ENCODE data around the gene UBE3B. TPM values are rescaled to one million over a fixed set of nuclear protein-coding genes. Genes with fewer than 3 reads are reported as not detected.

The UBE3B gene
- total and polyA plus RNA-seq, 9 donors, result 19.4 to 28.0 (median 21.9) TPM

DNA sequence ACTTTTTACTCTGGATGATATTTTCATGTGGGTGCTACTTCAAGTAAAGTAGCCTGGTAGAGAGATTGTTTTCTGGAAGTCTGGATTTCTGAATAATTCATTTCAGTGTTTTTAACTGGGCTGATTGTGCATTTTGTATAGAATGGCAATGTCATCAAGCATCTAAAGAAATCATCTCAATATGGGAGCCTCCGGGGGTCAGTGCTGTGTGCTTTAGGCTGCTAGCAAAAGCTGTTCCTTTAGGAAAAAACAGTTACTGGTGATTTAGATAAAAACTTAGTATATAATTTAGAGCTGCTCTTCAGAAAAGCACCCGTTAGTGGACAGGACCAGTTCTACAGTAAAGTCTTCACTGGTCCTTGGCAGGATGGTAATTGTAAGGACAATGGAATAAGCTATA is 5.1 kb downstream of the UBE3B start:
- H3K9me3 ChIP-seq (replicated peaks; ENCODE audit: control insufficient read depth, low read depth, low read length), result no peaks in the 10 kb centered on the region
- H3K36me3 ChIP-seq (ENCODE audit: control insufficient read depth, insufficient read depth, low read length), result peaks cover 44% of the 10 kb centered on the region
- H3K4me3 ChIP-seq (ENCODE audit: low read length), result no peak overlapping the region
- no peaks in the 10 kb centered on the region for H3K27me3 ChIP-seq (ENCODE audit: control insufficient read depth, insufficient read depth, low read length)
- H3K27ac ChIP-seq (ENCODE audit: low read length), result no peak overlapping the region
- DNase-seq, result no peak
- peaks cover 8% of the 10 kb centered on the region for H3K4me1 ChIP-seq (ENCODE audit: control insufficient read depth, insufficient read depth, low read length)
- WGBS (ENCODE audit: insufficient coverage), result no CpG with 5 or more reads among the region's 2 CpGs

DNA sequence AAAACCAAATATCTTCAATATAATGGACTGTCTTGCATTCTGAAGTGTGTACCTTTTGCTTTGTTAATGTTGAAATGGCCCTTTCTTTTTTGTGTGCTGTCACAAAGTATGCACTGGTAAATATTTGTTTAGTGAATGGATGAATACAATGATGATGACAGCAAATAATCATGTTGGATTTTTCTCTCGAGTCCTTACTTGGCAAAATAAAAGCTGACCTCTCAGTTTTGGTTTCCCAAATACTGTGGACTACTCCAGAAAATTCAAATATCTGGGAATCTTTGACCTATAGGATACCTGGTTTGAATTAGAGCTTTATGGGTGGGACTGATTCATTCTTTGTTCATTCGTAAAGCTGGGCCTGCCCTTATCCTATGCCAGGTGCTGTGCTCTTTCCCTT is 5.5 kb downstream of the UBE3B start:
- Histone ChIP-seq H3K27me3 (ENCODE audit: control insufficient read depth, insufficient read depth, low read length) (no peaks in the 10 kb centered on the region), H3K27ac (ENCODE audit: low read length) (no peak overlapping the region), H3K36me3 (ENCODE audit: control insufficient read depth, insufficient read depth, low read length) (peaks cover 48% of the 10 kb centered on the region), H3K4me3 (ENCODE audit: low read length) (no peak overlapping the region), H3K9me3 (replicated peaks; ENCODE audit: control insufficient read depth, low read depth, low read length) (no peaks in the 10 kb centered on the region), H3K4me1 (ENCODE audit: control insufficient read depth, insufficient read depth, low read length) (peaks cover 7% of the 10 kb centered on the region)
- WGBS (ENCODE audit: insufficient coverage), result no CpG with 5 or more reads among the region's 2 CpGs
- DNase-seq, result no peak

DNA sequence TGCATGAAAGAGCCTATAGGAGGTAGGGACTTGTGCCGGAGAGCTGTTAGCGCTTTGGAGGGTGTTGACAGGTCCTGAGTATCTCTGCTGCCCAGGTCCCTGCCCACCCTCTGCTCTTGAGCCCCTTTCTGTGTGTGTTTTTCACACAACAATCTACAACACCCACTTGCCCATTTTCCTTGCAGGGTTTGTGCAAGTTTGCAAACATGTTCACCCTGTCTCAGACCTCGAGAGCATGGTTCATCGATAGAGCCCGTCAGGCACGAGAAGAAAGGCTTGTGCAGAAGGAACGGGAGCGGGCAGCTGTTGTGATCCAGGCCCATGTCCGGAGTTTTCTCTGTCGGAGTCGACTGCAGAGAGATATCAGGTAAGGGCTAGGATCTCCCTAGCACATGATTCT is 5.9 kb downstream of the UBE3B start:
- Histone ChIP-seq H3K36me3 (ENCODE audit: control insufficient read depth, insufficient read depth, low read length) (peaks cover 52% of the 10 kb centered on the region), H3K9me3 (replicated peaks; ENCODE audit: control insufficient read depth, low read depth, low read length) (no peaks in the 10 kb centered on the region), H3K4me1 (ENCODE audit: control insufficient read depth, insufficient read depth, low read length) (peaks cover 3% of the 10 kb centered on the region), H3K4me3 (ENCODE audit: low read length) (no peak overlapping the region), H3K27ac (ENCODE audit: low read length) (no peak overlapping the region), H3K27me3 (ENCODE audit: control insufficient read depth, insufficient read depth, low read length) (no peaks in the 10 kb centered on the region)
- no peak for DNase-seq
- 93% methylated on average over 6 of the region's 11 CpGs for WGBS (ENCODE audit: insufficient coverage)

DNA sequence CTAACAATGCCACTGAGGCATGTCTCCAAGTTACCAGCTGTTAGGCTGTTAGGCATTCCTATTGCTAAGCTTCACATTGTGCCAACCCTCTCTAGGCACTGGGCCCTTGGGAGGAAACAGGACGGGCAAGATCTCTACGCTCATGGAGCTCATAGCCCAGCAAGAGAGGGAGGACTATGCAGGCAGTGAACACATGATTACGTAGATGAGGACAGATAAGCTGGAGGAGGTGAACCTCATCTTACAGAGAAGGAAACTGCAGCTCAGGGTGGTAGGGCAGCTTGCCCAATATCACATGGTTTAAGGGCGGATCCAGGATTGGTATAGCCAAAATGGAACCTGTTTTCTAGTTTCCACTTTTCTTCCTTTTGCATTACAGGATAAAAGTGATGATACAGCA is 7.8 kb downstream of the UBE3B start:
- Histone ChIP-seq H3K27ac (ENCODE audit: low read length) (no peak overlapping the region), H3K4me1 (ENCODE audit: control insufficient read depth, insufficient read depth, low read length) (no peaks in the 10 kb centered on the region), H3K27me3 (ENCODE audit: control insufficient read depth, insufficient read depth, low read length) (no peaks in the 10 kb centered on the region), H3K9me3 (replicated peaks; ENCODE audit: control insufficient read depth, low read depth, low read length) (no peaks in the 10 kb centered on the region), H3K4me3 (ENCODE audit: low read length) (no peak overlapping the region), H3K36me3 (ENCODE audit: control insufficient read depth, insufficient read depth, low read length) (peaks cover 71% of the 10 kb centered on the region)
- DNase-seq, result no peak
- WGBS (ENCODE audit: insufficient coverage), result 94% methylated on average over 3 of the region's 4 CpGs

DNA sequence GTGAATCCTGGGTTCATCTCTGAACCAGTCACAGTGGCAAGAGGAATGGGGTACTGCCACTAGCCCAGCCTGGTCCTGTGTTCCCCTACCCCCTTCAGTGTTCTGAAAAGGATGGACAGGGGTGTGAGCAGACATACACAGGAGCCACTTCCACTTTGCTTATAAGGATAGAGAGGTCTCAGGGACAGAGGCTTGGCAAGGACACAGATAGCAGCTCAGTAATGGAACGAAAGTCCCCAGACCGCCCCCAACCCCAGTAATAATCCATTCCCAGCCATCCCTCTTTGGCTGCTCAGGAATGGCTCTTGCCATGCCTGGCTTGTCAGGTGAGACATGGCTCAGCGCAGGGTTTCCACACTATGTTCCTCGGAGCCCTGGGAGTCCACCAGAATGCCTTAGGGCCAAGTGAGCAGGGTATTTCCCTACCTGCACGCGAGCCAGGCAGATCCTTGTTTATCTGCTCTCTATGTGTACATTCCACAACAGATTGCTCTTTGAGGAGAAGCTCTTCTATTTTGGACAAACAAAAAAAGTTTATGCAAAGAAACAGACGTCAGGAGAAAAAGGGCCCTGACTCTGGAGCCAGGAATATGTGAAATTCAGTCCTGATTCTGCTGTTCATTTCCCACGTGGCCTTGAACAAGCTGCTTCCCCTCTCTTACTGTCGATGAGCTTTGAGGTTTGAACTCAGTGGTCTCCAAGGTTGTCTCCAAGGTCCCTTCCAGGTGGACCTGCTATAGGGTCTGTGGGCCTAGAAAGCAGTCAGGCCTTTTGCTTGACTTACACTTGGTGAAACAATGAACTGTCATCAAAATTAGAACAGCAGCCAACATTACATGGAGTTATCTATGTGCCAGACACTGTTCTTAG is 10.0 kb downstream of the UBE3B start:
- Histone ChIP-seq H3K9me3 (replicated peaks; ENCODE audit: control insufficient read depth, low read depth, low read length) (no peaks in the 10 kb centered on the region), H3K4me1 (ENCODE audit: control insufficient read depth, insufficient read depth, low read length) (no peaks in the 10 kb centered on the region), H3K27me3 (ENCODE audit: control insufficient read depth, insufficient read depth, low read length) (no peaks in the 10 kb centered on the region), H3K27ac (ENCODE audit: low read length) (no peak overlapping the region), H3K36me3 (ENCODE audit: control insufficient read depth, insufficient read depth, low read length) (peaks cover 87% of the 10 kb centered on the region), H3K4me3 (ENCODE audit: low read length) (no peak overlapping the region)
- DNase-seq, result no peak
- 93% methylated on average over 8 of the region's 9 CpGs for WGBS (ENCODE audit: insufficient coverage)

DNA sequence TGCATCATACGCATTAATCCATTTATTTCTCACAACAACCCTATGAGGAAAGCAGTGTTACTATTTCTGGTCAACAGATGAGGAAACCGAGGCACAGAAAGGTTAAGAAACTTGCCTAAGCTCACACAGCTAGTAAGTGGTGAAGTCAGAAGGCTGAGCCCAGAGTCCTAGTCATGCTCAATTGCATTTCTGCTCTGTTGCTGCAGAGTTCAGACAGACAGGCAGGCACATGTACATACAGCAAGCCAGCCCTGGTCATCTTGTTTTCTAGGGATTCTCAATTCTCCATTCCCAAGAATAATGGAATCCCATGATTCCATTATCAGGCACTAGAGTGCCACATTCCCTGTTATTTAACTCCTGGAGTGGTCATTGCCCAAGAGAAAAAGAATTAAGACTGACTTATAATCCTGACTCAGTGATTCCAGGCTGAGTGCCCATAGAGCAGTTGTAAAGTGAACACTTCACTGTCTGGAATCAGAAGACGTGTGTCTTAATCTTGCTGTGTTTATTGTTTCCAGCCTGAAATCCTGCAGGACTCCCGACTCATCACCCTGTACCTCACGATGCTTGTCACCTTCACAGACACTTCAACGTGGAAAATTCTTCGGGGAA is 10.7 kb downstream of the UBE3B start:
- 79% methylated on average over 5 of the region's 7 CpGs for WGBS (ENCODE audit: insufficient coverage)
- no peak for DNase-seq

DNA sequence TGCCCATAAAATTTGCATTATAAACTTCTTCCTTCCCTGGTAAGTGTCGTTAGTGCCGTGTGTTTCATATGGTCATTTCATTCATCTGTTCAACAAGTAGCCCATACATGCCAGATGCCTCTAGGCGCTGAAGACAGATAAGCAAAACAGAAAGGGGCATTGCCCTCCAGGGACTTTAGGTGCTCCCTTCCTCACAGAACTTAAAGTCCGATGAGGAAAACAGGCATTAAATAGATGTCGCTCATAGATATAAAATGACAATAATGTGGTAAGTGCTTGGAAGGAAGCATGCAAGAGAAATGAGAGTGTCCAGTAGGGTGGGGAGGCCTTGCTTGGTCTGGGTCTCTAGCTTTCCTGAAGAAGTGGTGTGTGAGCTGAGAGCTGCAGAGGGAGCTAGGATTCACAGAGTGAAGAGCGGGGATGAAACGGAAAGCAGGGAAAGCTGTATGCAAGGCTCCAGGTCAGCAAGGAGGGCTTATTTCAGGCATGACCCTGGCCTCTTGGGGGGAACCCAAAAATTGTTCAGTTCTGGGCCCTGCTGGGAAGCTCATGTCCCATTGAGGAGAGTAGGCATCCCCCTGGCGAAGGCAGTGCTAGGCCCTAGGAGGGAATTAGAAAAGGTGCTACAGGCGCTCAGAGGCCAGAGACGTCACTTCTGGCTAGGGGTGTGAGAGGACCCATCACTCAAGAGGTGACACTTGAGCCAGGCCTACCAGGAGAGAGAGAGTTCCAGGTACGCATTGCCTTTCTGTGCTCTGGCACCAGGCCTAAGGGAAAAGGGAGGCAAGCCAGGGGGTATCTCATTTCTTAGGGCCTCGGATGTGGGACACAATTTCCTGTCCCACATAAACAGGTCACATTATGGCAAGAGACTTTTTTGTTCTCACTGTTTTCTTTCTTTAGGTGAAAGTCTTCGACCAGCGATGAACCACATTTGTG is 11.9 kb downstream of the UBE3B start:
- H3K9me3 ChIP-seq (replicated peaks; ENCODE audit: control insufficient read depth, low read depth, low read length), result no peaks in the 10 kb centered on the region
- DNase-seq, result no peak
- 95% methylated on average over 10 of the region's 14 CpGs for WGBS (ENCODE audit: insufficient coverage)
- peaks cover 90% of the 10 kb centered on the region for H3K36me3 ChIP-seq (ENCODE audit: control insufficient read depth, insufficient read depth, low read length)
- no peak overlapping the region for H3K4me3 ChIP-seq (ENCODE audit: low read length)
- no peaks in the 10 kb centered on the region for H3K4me1 ChIP-seq (ENCODE audit: control insufficient read depth, insufficient read depth, low read length)
- H3K27ac ChIP-seq (ENCODE audit: low read length), result no peak overlapping the region
- H3K27me3 ChIP-seq (ENCODE audit: control insufficient read depth, insufficient read depth, low read length), result no peaks in the 10 kb centered on the region

More for the DNA sequence above, 10.7 kb downstream of the UBE3B start:
- Histone ChIP-seq H3K9me3 (replicated peaks; ENCODE audit: control insufficient read depth, low read depth, low read length) (no peaks in the 10 kb centered on the region), H3K27ac (ENCODE audit: low read length) (no peak overlapping the region), H3K4me3 (ENCODE audit: low read length) (no peak overlapping the region), H3K27me3 (ENCODE audit: control insufficient read depth, insufficient read depth, low read length) (no peaks in the 10 kb centered on the region), H3K36me3 (ENCODE audit: control insufficient read depth, insufficient read depth, low read length) (peaks cover 91% of the 10 kb centered on the region), H3K4me1 (ENCODE audit: control insufficient read depth, insufficient read depth, low read length) (no peaks in the 10 kb centered on the region)

DNA sequence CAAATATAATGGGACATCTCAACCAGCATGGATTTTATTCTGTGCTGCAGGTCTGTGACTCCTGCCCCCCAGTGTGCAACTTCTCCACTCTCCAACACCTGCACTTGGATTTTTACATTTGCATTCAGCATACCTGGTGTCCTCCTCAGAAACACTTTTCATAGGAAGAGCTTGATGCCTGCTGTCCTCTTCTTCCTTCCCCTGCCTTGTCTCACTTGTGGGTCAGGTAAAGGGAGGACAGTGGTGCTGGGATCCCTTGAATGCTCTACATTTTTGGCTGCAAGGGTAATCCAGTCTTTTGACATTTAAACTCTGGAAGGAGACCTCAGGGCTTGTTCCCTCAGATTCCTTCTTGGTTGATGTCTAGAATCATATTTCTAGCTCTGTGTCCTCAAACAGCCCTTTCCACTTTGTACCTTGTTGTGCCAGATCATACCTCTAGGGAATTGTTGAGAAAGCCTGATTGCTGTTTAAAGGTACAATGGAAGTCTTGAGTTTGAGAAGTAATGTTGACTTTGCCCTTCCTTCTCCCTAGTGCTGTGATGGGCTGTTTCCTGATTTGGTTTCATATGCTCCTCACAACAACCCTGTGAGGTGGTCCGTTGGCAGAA is 12.6 kb downstream of the UBE3B start:
- no peaks in the 10 kb centered on the region for H3K4me1 ChIP-seq (ENCODE audit: control insufficient read depth, insufficient read depth, low read length)

DNA sequence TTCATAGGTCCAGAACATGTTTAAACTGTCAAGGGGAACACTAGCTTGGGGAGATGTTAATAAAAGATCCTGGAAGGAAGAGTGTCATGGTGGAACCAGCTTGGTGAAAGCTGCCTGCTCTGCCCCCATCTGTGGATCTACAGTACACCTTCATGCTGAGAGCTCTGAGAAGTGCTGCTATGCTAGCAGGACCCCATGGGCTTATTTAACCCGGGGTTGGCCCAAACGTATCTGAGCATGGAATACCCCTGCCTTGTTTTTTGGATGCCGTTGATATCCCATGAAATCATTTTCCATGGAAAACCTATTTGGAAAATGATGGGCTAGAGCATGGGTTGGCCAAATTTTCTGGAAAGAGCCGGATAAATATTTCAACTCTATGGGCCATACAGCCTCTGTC is 14.2 kb downstream of the UBE3B start:
- DNase-seq, result no peak
- Histone ChIP-seq H3K4me1 (ENCODE audit: control insufficient read depth, insufficient read depth, low read length) (no peaks in the 10 kb centered on the region), H3K27ac (ENCODE audit: low read length) (no peak overlapping the region), H3K9me3 (replicated peaks; ENCODE audit: control insufficient read depth, low read depth, low read length) (no peaks in the 10 kb centered on the region), H3K4me3 (ENCODE audit: low read length) (no peak overlapping the region), H3K36me3 (ENCODE audit: control insufficient read depth, insufficient read depth, low read length) (peaks cover 84% of the 10 kb centered on the region), H3K27me3 (ENCODE audit: control insufficient read depth, insufficient read depth, low read length) (no peaks in the 10 kb centered on the region)
- 82% methylated on average over 3 of the region's 4 CpGs for WGBS (ENCODE audit: insufficient coverage)

More for the DNA sequence above, 12.6 kb downstream of the UBE3B start:
- no peak for DNase-seq
- WGBS (ENCODE audit: insufficient coverage), result no CpG with 5 or more reads among the region's 1 CpG
- Histone ChIP-seq H3K27me3 (ENCODE audit: control insufficient read depth, insufficient read depth, low read length) (no peaks in the 10 kb centered on the region), H3K4me3 (ENCODE audit: low read length) (no peak overlapping the region), H3K9me3 (replicated peaks; ENCODE audit: control insufficient read depth, low read depth, low read length) (no peaks in the 10 kb centered on the region), H3K36me3 (ENCODE audit: control insufficient read depth, insufficient read depth, low read length) (peaks cover 90% of the 10 kb centered on the region), H3K27ac (ENCODE audit: low read length) (no peak overlapping the region)
